ENCODE data around the gene NRXN3.

The NRXN3 gene

DNA sequence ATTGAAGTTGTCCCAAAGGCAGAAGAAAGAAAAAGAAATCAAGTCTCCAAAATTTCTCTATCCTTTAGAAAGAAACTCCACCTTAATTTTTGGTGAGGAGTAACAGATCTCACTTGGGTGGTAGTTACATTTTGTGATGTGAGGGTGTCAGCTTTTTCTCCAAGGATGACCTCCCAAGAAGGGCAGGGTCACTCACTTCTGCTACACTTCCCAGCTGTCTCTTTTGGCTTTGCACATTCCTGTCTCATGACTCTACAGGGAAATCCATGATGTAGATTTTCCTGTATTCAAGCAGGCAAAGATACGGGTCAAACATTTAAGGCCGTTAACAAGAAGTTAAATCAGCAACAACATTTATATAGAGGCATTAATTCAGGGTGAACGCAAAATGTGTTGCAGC, 1016.4 kb downstream of the NRXN3 start:
- DNase-seq (ENCODE audit: low spot score), result no peak
- no peak for FAIRE-seq

DNA sequence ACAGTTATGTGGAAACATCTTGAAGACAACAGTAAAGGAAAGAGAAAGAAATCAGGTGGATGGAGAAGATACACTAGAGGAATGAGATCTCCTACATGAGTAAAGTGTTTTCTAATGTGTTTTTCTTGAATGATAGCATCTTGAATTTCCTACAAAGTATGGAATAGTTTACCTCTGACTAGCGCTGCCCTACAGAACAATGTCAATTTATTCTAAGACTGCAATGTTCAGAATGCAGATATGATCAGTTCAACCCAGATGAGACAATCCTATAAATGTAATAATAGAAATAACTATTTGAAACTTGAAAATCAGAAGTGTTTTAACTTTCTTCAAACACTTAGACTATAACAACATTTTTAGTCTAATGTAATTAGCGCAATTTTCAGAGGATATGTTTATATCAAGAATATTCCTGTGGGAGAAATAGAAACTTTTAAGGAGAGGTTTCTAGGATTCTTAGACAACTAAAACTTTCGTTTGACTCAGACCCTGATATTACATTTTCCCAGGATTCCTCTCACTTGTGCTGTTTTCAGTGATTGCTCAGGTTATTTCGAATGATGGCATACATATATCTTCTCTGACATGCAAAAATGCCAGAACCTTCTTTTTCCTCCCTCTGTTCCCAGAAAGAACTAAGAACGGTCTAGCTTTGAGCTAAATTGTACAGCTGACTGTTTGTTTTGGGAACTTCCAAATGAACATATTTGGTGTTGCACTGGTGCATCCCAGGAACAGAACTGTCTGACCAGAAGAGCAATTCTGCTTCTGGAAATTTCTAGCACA, 1023.7 kb downstream of the NRXN3 start:
- FAIRE-seq (no peak), DNase-seq (ENCODE audit: low spot score) (no peak)

DNA sequence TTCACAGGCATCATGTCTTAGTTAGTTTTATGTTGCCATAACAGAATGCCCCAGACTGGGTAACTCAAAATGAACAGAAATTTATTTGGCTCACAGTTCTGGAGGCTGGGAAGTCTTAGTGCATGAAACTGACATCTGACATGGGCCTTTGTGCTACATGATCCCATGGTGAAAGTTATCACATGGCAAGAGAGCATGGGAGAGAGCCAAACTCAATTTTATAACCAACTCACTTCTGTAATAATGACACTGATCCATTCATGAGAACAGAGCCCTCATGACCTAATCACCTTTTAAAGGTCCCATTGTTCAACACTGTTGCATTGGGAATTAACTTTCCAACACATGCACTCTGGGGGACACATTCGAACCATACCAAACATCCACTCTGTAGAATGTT, 1026.0 kb downstream of the NRXN3 start:
- DNase-seq (ENCODE audit: low spot score) (no peak), FAIRE-seq (no peak)

DNA sequence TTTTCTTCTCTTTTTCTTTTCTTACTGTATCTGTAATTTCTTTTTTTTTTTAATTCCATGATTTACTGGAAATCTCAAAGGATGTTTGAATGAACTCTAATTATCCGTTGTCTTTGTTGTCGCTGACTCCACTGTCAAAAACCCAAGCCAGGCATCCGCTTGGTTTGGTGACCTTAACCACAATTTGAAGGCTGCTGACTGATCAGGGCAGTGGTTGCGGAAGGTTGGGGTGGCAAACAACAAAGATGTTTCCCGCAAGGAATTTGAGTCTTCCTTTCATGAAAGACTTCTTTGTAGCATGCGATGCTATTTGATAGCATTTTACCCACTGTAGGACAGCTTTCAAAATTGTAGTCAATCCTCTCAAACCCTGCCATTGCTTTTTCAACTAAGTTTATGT, 1027.3 kb downstream of the NRXN3 start:
- FAIRE-seq, result no peak
- DNase-seq (ENCODE audit: low spot score), result no peak

DNA sequence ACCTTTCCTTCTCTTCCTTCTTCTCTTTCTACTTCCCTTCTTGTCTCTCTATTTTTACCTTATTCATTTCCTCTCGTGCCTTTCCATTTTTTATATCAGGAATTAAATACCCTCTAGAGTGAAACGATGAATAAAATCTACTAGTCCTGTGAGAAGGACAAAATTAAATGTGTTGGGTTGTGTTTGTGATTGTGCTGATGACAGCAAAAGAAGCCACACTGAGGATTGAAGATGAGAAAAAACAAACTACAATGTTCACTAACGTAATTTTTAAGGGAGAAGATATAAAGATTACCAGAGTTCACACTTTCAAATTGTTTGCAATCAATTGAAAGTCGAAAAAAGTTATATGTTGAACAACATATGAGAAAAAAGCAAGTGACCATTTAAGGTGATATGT, 1029.0 kb downstream of the NRXN3 start:
- no peak for DNase-seq (ENCODE audit: low spot score)

DNA sequence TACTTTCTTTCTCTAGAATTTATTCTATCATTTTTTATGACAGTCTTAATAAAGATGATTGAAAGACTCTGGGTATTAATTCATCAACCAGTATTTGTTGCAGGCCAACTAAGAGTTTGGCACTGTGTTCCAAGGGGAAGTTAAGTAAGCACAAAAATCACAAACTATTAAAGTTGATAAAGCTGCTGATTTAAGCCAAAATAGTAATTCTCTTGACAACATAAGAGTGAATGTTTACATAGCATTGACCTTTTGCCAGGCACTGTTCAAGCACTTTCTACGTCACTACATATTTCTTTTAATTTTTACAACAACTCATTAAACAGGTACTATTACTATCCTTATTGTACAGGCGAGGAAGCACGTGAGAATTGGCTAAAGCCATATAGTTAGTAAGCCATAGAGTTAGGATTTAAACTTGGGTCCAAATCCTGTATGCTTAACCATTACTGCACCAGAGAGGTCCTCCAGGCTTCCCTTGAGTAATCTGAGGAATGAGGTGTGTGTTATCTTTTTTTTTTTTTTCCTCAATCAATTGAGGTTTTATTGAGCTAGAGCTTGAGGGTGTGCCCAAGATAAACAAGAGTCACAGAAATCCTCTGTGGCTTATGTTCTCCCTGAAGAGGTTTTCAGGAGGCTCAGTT, 1031.5 kb downstream of the NRXN3 start:
- FAIRE-seq, result no peak

More for the DNA sequence above, 1029.0 kb downstream of the NRXN3 start:
- FAIRE-seq, result no peak

DNA sequence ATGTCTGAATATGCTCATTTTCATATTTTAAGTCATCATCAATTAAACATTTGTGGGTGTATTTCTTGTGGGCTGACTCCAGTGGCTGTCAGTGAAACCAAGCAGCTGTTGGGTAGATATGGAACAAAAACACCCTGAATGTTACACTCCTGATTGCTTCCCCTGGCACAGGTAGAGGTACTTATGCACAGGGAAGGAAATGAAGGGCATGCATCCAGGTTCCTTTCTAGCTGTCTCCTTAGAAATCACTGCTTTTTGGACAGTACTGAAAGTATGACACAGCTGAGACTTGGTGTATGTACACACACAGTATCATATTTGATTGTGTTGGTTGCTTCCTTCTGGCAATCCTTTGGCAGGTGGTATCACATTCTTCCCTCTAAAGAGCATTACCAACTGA, 1034.4 kb downstream of the NRXN3 start:
- FAIRE-seq (no peak), DNase-seq (ENCODE audit: low spot score) (no peak)

More for the DNA sequence above, 1031.5 kb downstream of the NRXN3 start:
- no peak for DNase-seq (ENCODE audit: low spot score)

DNA sequence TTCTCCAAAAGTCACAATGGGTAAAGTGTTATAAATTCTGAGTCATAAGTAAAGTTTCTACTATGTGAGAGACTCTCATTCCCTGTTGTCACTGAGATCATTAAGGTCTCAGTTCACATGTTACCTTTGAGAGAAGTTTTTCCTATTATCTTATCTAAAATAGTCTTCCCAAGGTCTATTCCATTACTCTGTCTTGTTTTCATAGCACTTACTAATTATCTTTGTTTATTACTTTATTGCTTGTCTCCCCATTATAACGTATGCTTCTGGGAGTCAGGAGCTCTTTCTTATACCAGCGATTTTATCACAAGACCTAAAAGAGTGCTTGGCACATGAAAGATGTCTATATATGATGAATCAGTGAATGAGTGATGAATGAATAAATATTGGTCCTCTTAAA, 1039.2 kb downstream of the NRXN3 start:
- FAIRE-seq, result no peak
- DNase-seq (ENCODE audit: low spot score), result no peak

DNA sequence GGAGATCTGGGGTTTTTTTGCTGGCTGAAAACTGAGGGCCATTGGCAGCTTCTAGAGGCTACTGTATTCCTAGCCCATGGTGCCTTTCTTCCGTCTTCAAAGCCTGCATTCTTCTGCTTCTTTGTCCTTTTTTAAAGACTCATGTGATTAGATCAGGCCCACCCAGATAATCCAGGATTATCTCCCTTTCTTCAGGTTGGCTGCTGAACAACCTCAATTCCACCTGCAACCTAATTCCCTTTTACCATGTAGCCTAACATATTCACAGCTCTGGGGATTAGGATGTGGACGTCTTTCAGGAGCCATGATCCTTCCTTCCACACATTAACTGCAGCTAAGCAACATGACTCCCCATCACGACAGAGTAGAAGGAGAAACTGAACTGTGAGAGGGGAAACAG, 1055.6 kb downstream of the NRXN3 start:
- no peak for DNase-seq (ENCODE audit: low spot score)
- no peak for FAIRE-seq

DNA sequence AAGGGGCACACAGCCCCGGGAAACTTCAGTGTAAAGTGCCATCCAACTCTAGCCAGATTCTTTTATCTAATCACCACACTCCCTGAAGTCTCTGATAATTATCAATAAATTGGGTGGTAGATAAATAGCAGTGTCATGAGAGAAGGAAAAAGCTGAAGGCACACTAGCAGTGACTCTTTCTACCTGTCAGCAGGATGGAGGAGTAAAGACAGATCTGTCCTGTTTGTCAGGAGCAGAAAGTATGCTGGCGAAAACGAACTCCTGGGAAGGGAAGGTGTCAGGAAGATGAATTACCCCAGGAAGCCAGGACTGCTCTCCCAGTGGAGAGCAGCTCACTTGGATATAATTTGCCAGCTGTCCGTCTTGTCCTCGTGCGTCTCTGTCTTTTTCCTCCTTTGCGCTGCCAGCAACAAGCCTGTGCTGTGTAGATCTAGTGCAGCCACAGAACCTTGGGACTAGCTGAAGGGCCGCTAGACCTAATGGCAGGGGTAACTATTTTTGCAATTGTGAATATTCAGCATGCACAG, 1059.3 kb downstream of the NRXN3 start:
- DNase-seq (ENCODE audit: low spot score), result no peak

DNA sequence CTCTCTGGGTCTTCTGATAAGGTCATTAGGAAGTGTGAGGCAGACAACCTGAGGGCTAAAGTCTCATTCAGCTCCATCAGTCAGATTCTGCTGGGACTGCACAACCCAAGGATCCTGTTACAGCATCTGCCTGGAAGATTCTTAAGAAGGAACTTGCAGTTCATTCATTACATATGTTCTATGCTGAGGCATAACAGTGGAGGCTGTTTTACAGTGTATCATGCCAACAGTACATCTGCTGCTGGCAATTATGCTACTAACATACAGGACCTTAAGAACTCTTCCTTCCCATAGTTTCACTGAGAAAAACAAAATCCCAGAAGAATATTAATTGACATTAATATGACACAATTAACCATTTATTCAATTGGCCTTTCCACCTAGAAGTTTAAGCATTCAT, 1072.5 kb downstream of the NRXN3 start:
- FAIRE-seq (no peak), DNase-seq (ENCODE audit: low spot score) (no peak)

More for the DNA sequence above, 1059.3 kb downstream of the NRXN3 start:
- no peak for FAIRE-seq

DNA sequence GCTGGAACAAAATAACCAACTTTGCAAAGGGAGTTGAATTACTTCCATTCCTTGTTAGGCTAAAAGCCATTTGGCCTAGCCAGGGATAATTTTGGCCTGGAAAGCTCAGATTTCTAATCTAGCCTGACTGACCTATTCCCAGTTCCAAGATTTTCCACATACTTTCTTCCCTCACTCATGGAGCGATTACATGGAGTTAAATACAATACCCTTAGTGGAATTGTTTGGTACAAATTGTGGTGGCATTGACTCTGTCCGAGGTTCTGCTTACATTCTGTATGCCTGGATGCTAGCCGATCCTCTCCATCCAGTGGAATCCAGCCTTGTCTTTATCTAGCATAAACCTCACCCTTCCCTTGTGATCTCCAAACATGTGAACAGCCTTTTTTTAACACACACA, 1076.0 kb downstream of the NRXN3 start:
- DNase-seq (ENCODE audit: low spot score) (no peak), FAIRE-seq (no peak)

DNA sequence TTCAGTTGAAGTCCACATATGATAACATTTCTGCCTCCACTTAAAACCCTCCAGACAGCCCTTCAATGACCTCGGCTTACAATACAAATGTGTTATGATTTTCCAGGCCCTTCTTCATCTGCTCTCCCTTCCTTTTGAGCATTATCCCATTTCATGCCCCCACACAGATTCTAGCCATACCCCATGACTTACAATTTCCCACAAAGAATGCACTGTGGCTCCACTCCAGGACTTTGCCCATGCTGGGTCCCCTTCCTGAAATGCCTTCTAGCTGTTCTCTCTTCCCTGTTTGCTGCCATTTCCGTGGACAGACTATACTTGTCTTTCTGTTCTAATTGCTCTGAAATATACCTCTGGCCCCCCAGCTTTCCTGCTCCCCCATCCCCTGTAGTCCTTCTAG, 1078.0 kb downstream of the NRXN3 start:
- no peak for DNase-seq (ENCODE audit: low spot score)
- FAIRE-seq, result no peak

DNA sequence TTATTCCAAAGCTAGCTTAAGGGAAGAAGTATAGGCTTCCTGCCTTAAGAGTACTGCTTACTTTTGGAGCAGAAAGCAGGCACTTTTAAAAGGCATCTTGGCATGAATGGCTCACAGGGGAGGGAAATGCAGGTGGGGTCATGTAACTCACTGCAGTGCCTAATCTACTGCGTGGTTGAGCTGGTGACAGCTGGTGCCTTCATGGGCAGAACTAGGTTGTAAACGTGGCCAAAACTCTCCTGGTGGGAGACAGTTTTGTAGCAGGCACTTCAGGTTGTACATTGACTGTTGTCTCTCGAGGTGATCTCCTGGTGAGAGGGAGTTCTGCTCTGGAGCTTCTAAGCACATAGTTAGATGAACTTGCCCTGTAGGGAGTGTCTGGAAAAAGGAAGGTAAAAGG, 1078.6 kb downstream of the NRXN3 start:
- FAIRE-seq, result no peak

DNA sequence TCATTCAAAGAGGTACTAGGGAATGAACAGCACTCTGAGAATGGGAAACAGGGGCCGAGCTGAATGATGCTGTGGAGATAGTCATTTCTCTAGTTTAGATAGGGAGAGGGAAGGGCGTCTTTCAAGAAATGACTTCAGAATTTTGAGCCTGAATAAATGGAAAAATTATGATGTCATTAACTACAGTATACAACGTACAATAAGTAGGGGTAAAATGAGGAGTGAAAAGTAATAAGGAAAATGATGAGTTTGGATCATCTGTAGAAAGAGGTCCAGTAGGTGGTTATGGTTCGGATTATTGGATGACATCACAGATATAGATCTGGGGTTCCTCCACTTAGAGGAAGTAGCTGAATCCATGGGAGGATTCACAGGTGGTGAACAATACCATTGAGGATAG, 1081.1 kb downstream of the NRXN3 start:
- no peak for FAIRE-seq
- no peak for DNase-seq (ENCODE audit: low spot score)

More for the DNA sequence above, 1078.6 kb downstream of the NRXN3 start:
- no peak for DNase-seq (ENCODE audit: low spot score)

DNA sequence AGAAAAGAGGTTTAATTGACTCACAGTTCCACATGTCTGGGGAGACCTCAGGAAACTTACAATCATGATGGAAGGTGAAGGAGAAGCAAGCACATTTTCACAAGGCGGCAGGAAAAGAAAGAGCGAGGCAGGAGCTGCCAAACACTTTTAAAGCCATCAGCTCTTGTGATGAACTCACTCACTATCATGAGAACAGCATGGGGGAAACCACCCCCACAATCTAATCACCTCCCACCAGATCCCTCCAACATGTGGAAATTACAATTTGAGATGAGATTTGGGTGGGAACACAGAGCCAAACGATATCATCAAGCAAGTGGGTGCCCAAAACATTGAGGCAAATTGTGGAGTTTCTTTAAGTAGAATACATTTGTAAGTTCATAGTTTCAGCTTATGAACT, 1083.4 kb downstream of the NRXN3 start:
- FAIRE-seq (no peak), DNase-seq (ENCODE audit: low spot score) (no peak)

DNA sequence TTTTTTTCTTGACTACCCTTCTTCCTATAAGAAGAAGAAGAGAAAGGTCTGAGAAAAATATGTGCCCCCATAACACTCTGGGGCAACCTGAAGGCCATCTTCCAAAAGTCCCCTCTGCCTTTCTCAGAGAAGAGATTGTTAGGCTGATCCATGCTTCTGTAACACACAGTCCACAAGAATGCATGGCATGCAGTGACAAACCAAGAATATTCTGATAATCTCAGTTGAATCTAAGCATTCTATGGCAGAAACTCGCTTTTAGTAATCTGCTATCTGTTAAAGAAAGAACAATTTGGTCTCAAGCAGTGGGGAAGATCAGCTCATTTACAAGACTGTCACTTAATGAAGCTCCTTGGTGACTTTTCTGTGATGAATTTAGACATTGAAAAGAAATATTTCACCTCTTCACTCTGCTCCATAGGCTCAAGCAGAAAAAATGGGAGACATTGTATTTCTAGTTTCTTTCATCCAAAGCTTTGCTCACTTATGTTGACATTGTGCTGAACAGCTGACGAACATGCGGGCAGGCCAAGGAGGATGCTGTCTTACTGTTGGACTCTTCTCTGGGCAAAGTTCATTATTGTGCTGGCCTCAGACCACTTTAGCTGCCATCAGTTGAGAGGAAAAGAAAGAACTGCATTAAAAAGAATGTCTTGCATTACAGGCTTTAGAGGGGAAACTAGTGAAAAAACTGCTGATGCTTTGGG, 1084.0 kb downstream of the NRXN3 start:
- FAIRE-seq, result no peak
- no peak for DNase-seq (ENCODE audit: low spot score)

DNA sequence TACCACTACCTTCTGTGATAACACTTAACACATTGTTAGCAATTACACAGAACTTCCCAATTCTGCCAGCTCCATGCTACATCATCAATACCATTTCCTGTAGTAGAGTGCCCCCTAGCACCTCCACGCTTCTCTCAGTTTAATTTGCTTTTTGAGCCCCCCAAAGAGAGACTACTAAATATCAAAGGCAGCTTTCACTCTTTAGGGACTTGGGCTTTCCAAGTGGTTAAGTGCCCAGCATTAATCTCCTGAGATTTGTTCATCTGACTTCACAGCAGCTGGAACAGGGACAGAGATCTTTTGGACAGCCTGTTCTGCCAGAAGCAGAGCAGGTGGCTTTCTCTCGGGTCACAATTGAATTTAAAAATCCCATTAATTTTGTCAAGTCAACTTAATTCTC, 1086.2 kb downstream of the NRXN3 start:
- DNase-seq (ENCODE audit: low spot score) (no peak), FAIRE-seq (no peak)

DNA sequence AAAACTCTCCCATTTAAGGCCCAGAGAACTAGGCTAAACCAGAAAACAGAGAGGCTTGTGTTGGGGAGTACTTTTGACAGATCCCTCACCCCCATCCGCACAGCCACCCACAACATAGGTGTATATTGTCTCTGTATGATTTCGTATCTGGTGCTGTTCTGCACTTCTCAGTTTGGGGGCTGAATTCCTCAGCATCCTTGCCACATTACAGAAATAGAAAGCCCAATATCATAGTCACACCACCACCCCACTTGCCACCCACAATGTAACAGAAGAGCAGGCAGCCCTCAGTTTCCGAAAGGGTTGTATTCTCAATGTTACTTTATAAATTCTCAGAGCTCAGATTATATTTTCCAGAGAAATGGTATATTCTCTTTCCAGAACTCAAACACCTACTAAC, 1090.2 kb downstream of the NRXN3 start:
- FAIRE-seq (no peak), DNase-seq (ENCODE audit: low spot score) (no peak)

DNA sequence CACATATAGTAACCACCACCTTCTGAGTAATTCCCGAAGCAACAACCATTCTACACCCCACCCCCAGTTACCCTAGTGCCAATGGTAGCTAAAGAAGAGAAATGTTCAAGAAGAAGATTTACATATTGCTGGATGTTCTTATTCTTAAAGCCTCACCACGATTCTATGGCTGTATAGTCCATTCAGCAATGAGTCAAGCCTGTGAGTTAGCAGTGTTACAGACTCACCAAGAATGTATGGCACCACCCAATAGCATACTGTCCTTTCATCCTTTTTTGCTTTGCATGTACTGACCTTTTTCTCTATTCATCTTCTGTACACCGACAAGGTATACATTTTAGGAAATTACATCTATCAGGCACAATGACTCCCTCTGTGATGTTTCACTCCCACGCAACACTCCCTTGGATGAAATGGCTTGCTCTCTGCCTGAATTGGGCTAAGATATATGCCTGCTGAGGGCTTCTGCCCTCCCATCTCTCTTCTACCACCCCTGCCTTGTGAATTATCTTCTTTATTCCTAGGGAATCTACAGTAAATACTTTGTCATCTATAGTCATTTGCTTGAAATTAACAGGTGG, 1095.3 kb downstream of the NRXN3 start:
- DNase-seq (ENCODE audit: low spot score) (no peak), FAIRE-seq (no peak)

DNA sequence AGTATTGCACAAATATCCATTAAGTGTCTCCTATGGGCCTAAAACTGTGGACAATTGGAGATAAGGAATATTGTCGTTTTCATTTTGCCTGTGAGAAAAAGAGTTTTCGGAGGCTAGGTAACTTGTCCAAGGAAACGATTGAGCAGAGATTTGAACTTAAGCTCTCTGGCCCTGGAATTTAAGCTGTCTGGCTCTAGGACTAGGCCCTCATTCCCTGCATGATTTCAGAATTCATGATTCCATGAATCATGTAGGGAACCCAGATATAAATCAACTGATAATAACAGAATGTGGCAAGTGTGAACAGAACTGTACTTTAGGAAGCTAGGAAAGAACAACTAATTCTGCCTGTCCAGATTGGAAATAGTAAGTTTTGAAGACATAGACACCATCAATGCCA, 1100.2 kb downstream of the NRXN3 start:
- no peak for FAIRE-seq

DNA sequence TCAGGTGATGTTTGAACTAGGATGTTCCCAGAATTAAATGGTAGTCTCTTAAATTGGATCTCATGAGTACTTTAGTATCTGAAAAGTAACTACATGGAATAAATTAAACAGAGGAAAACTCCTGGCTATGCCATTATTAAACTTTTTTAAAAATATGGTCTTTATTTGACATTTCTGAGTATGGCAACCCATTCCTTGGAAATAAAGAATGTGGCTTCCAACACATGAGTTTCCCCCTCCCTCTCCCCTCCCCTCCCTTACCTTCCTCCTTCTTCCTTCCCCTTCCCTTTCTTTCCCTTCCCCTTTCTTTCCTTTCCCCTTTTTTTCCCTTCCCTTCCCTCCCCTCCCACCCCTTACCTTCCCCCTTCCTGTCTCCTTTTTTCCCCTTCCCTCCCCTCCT, 1100.9 kb downstream of the NRXN3 start:
- DNase-seq (ENCODE audit: low spot score) (no peak), FAIRE-seq (no peak)

More for the DNA sequence above, 1100.2 kb downstream of the NRXN3 start:
- no peak for DNase-seq (ENCODE audit: low spot score)

Data from RCC 7860 (cell line).